Measurements from ENCODE around the gene MYRFL.

MYRFL gene

DNA sequence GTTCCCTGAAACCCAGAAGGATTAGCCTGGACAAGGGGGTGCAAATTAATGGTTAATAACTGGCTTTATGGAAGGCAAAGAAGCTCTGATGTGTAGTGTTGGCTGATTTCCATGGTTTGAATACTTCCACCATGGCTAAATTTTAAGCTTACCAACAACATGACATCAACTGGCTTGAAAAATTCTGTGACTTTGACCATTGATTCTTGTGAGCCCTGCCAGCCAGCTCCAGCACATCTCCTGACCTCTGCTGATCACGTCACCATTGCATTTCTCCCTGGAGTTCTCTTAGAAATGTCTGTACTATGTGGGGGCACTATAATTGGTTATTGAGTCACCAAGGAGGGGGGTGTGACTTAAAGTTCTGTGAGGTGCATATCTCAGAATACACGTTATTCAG lies 171.2 kb downstream of the MYRFL start:
- peaks cover 26% of the 10 kb centered on the region for H3K4me1 ChIP-seq (ENCODE audit: control insufficient read depth, low read length)
- H3K36me3 ChIP-seq (ENCODE audit: control insufficient read depth, low read length), result no peaks in the 10 kb centered on the region; the same call in 1 of the 2 replicates
- no peak overlapping the region for H3K27ac ChIP-seq (ENCODE audit: low read depth, low read length)
- no peak for TF ChIP-seq EZH2phosphoT487 (IDR thresholded peaks at IDR 0.05; ENCODE audit: borderline replicate concordance, low read length)
- TF ChIP-seq, protein P1, sequence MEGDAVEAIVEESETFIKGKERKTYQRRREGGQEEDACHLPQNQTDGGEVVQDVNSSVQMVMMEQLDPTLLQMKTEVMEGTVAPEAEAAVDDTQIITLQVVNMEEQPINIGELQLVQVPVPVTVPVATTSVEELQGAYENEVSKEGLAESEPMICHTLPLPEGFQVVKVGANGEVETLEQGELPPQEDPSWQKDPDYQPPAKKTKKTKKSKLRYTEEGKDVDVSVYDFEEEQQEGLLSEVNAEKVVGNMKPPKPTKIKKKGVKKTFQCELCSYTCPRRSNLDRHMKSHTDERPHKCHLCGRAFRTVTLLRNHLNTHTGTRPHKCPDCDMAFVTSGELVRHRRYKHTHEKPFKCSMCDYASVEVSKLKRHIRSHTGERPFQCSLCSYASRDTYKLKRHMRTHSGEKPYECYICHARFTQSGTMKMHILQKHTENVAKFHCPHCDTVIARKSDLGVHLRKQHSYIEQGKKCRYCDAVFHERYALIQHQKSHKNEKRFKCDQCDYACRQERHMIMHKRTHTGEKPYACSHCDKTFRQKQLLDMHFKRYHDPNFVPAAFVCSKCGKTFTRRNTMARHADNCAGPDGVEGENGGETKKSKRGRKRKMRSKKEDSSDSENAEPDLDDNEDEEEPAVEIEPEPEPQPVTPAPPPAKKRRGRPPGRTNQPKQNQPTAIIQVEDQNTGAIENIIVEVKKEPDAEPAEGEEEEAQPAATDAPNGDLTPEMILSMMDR (IDR thresholded peaks at IDR 0.05; ENCODE audit: low read depth, low read length, poor library complexity, severe bottlenecking), result no peak
- H3F3A ChIP-seq (ENCODE audit: control insufficient read depth, insufficient read depth), result peaks cover 9% of the 10 kb centered on the region; the same call in 1 of the 2 replicates
- no peaks in the 10 kb centered on the region for H3K79me2 ChIP-seq (ENCODE audit: control insufficient read depth, low read length)
- H3K9me3 ChIP-seq (ENCODE audit: control insufficient read depth, insufficient read depth, low read length), result peaks cover 3% of the 10 kb centered on the region; the same call in 1 of the 2 replicates
- H3K4me3 ChIP-seq (ENCODE audit: low read length), result no peak overlapping the region
- H3K9me2 ChIP-seq (replicated peaks; ENCODE audit: control insufficient read depth, low read length), result no peaks in the 10 kb centered on the region
- H3K27me3 ChIP-seq (ENCODE audit: control insufficient read depth, low read length), result no peaks in the 10 kb centered on the region
- no peaks in the 10 kb centered on the region for H4K20me1 ChIP-seq (ENCODE audit: control insufficient read depth, insufficient read depth, low read depth, low read length)
- no peak overlapping the region for H3K4me2 ChIP-seq (ENCODE audit: low read length)

DNA sequence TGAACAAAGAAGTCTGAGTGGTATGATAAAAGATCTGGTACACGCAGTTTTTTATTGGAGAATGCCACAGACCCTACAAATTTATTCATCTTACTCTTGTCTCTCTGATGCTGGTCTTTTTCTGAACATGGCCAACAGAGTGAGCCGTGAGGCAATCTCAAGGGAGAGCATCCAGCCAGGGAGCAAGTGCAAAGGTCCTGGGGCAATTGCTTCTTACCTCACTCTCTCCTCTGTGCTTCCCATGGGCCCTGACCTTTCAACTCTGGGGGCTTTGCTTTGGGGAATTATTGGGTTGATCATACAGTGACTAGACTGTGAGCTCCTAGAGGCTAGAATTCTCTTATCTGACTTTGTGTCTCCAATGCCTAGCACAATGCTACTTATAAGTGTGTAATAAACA lies 171.7 kb downstream of the MYRFL start:
- no peaks in the 10 kb centered on the region for H3K9me2 ChIP-seq (replicated peaks; ENCODE audit: control insufficient read depth, low read length)
- H3F3A ChIP-seq (ENCODE audit: control insufficient read depth, insufficient read depth), result peaks cover 9% of the 10 kb centered on the region; the same call in 1 of the 2 replicates
- H3K79me2 ChIP-seq (ENCODE audit: control insufficient read depth, low read length), result no peaks in the 10 kb centered on the region
- H4K20me1 ChIP-seq (ENCODE audit: control insufficient read depth, insufficient read depth, low read depth, low read length), result no peaks in the 10 kb centered on the region
- no peaks in the 10 kb centered on the region for H3K27me3 ChIP-seq (ENCODE audit: control insufficient read depth, low read length)
- TF ChIP-seq, protein P1 (IDR thresholded peaks at IDR 0.05; ENCODE audit: low read depth, low read length, poor library complexity, severe bottlenecking), result no peak
- TF ChIP-seq EZH2phosphoT487 (IDR thresholded peaks at IDR 0.05; ENCODE audit: borderline replicate concordance, low read length), result no peak
- no peak overlapping the region for H3K4me2 ChIP-seq (ENCODE audit: low read length)
- no peak overlapping the region for H3K27ac ChIP-seq (ENCODE audit: low read depth, low read length)
- H3K4me3 ChIP-seq (ENCODE audit: low read length), result no peak overlapping the region
- H3K4me1 ChIP-seq (ENCODE audit: control insufficient read depth, low read length), result peaks cover 30% of the 10 kb centered on the region
- H3K9me3 ChIP-seq (ENCODE audit: control insufficient read depth, insufficient read depth, low read length), result peaks cover 3% of the 10 kb centered on the region; the same call in 1 of the 2 replicates
- no peaks in the 10 kb centered on the region; the same call in 1 of the 2 replicates for H3K36me3 ChIP-seq (ENCODE audit: control insufficient read depth, low read length)

DNA sequence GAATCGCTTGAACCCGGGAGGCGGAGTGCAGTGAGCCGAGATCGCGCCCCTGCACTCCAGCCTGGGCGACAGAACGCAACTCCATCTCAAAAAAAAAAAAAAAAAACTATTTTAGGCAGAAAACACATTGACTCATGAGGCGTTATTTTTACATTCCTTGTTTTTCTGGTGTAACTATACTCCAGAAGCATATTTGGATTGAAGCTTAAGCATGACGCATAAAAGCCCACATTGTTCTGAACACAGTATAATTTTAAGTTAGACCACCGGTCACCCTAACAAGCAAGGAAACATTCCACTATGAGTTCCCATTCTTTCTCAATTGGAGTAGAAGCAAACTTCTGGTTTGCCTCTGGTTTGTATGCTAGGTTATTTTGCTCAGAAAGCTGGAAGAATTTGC lies 173.0 kb downstream of the MYRFL start:
- TF ChIP-seq EZH2phosphoT487 (IDR thresholded peaks at IDR 0.05; ENCODE audit: borderline replicate concordance, low read length), result no peak
- TF ChIP-seq, protein P1 (IDR thresholded peaks at IDR 0.05; ENCODE audit: low read depth, low read length, poor library complexity, severe bottlenecking), result no peak
- no peaks in the 10 kb centered on the region for H3K27me3 ChIP-seq (ENCODE audit: control insufficient read depth, low read length)
- peaks cover 43% of the 10 kb centered on the region for H3K4me1 ChIP-seq (ENCODE audit: control insufficient read depth, low read length)
- peaks cover 3% of the 10 kb centered on the region; the same call in 1 of the 2 replicates for H3K9me3 ChIP-seq (ENCODE audit: control insufficient read depth, insufficient read depth, low read length)
- no peaks in the 10 kb centered on the region for H3K79me2 ChIP-seq (ENCODE audit: control insufficient read depth, low read length)
- H3K27ac ChIP-seq (ENCODE audit: low read depth, low read length), result no peak overlapping the region
- H3K4me2 ChIP-seq (ENCODE audit: low read length), result no peak overlapping the region
- peaks cover 9% of the 10 kb centered on the region; the same call in 1 of the 2 replicates for H3F3A ChIP-seq (ENCODE audit: control insufficient read depth, insufficient read depth)
- H3K4me3 ChIP-seq (ENCODE audit: low read length), result no peak overlapping the region
- no peaks in the 10 kb centered on the region for H4K20me1 ChIP-seq (ENCODE audit: control insufficient read depth, insufficient read depth, low read depth, low read length)
- H3K36me3 ChIP-seq (ENCODE audit: control insufficient read depth, low read length), result no peaks in the 10 kb centered on the region; the same call in 1 of the 2 replicates
- H3K9me2 ChIP-seq (replicated peaks; ENCODE audit: control insufficient read depth, low read length), result no peaks in the 10 kb centered on the region

Measured in DOHH2 (cell line).